Heart left ventricle (tissue), 13 donors: ENCODE data around the gene CIDEC.

Experiments
- CTCF ChIP-seq, 12 donors: fragments of 200-600 bp; sonication (generic) in 4 of 12; IDR thresholded peaks; one replicate each; pipeline versions ENCODE4 v1.5.0 to v1.8.0; 2018 to 2022; ENCODE audit warnings: antibody characterized with exemption in 12 of 12, mild to moderate bottlenecking in 5 of 12
- POLR2A ChIP-seq, 2 donors: fragments of 450-650 bp; IDR thresholded peaks; one replicate each; pipeline ENCODE4 v1.6.1; 2017; ENCODE audit warnings: antibody characterized with exemption in 2 of 2, mild to moderate bottlenecking in 2 of 2, moderate library complexity in 2 of 2
- donor health status: ischemic (EF 13 %, LVEDD 7.1; RV severe dilation, severe dysfunction).
- donor health status: DM: no; HTN: yes; CAD: no.
- donor health status: DM: no; HTN: no; CAD: no.
- donor health status: ischemic (EF 25% LVEDD 6.9; RV normal size, moderate dysfunction).
- donor health status: ischemic (EF 25% LVEDD 5.7; RV mildly dilated, moderate dysfunction).
- donor health status: ischemic (EF 35%, LVEDD 5.7; RV mildly dilated, moderate dysfunction).
- donor health status: nonischemic (EF 11% LVEDD 7.7; RV severe dilation, severe dysfunction).
- donor health status: DM: yes; HTN: yes; CAD: no.
- donor health status: PGD.
- donor health status: ischemic (EF 29% LVEDD 5.4; RV normal size, mild dysfunction).
- donor health status: nonischemic (EF 23%, LVEDD 6.1; RV moderate dilation, normal function).

- TF ChIP-seq CTCF (IDR thresholded peaks at IDR 0.05) (no peak), POLR2A (IDR thresholded peaks at IDR 0.05) (no peak)
These were observed 19.3 kb upstream of the CIDEC start for GRCh38 chr3:9899289-9899791.
